ENCODE data around the gene ZBED1. TPM values are rescaled to one million over a fixed set of nuclear protein-coding genes. Genes with fewer than 3 reads are reported as not detected.
"Not testable (repeated sequence)": the region's sequence is repeated elsewhere in the genome, so short reads cannot be mapped to it uniquely, and the experiment has no call there.

ZBED1 gene
- total and polyA plus RNA-seq, 7 donors = 18.6 to 67.9 (median 37.6) TPM

GRCh38 chrX:2508648-2509335 lies 8.0 kb upstream of the ZBED1 start:
- Histone ChIP-seq H3K27me3 (ENCODE audit: insufficient read depth in 3 of 3, low read length in 2 of 3) (peaks cover 0 to 7% (median 0%) of the 10 kb centered on the region in 3 donors), H3K9me3 (no peaks in the 10 kb centered on the region), H3K27ac (no peak overlapping the region), H3K4me3 (no peak overlapping the region), H3K36me3 (ENCODE audit: insufficient read depth in 1 of 2, low read depth in 1 of 2) (no peaks in the 10 kb centered on the region), H3K4me1 (no peaks in the 10 kb centered on the region)
- WGBS, 3 donors = 59 to 67% (median 66%) methylated on average over 9 of the region's 9 CpGs
- DNase-seq = no peak
- no peak for ATAC-seq
- intact Hi-C loops (cut with DNase I) = no loop called here
- TF ChIP-seq CTCF (IDR thresholded peaks at IDR 0.05) = no peak

DNA sequence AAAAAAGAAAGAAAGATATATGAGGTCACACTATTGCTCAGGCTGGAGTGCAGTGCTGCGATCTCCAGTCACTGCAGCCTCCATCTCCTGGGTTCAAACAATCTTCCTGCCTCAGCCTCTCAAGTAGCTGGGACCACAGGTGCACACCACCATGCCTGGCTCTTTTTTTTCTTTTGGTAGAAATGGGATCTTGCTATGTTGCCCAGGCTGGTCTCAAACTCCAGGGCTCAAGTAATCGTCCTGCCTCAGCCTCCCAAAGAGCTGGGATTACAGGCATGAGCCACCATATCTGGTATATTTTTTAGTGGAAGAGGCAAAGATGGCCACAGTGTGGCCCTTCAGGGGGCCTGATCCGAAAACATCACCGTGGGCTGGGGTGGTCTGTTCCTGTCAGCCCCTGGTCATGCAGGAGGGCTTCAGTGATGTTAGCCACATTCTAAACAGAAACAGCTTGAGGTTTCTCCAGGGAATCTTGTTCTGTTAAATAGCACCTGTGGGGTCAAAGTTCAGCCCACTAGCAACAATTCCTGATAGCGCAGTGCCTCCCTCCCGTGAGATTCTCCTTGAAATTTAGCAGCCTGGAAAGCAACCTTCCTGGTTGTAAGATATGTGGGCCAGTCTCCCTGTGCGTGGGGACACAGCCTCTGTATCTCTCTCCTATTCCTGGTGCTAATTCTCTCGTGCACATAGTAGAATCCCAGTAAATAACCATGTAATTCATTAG lies 7.3 kb upstream of the ZBED1 start:
- H3K36me3 ChIP-seq (ENCODE audit: insufficient read depth in 1 of 2, low read depth in 1 of 2) = no peaks in the 10 kb centered on the region
- intact Hi-C loops (cut with DNase I) = no loop called here
- H3K4me1 ChIP-seq = no peaks in the 10 kb centered on the region
- ATAC-seq (no peak), DNase-seq (no peak)
- no peak for TF ChIP-seq CTCF (IDR thresholded peaks at IDR 0.05)
- no peaks in the 10 kb centered on the region for H3K9me3 ChIP-seq
- no peak overlapping the region for H3K27ac ChIP-seq
- 51 to 58% (median 54%) methylated on average over 8 of the region's 8 CpGs for WGBS, 3 donors
- no peak overlapping the region for H3K4me3 ChIP-seq
- peaks cover 0 to 7% (median 0%) of the 10 kb centered on the region in 3 donors for H3K27me3 ChIP-seq (ENCODE audit: insufficient read depth in 3 of 3, low read length in 2 of 3)

DNA sequence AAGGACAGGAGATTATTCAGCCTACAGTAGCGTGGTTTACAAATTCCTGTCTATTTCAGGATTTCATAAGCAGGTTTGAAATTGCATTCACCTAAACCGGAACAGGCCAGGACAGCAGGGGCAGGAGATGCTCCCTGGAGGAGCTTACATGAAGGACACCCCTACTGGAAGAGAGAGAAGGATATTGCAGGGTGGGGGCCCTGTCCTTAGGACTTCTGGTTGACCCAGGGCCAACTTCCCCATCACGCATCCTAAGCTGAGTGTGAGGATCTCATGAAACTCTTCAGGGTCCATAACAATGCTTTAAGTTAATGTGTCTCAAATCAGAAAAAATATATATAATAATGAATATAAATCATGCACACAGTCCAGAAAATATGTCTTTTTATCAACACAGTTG lies 6.4 kb upstream of the ZBED1 start:
- WGBS, 3 donors = 91 to 93% (median 93%) methylated on average over 3 of the region's 3 CpGs
- DNase-seq = no peak
- TF ChIP-seq CTCF (IDR thresholded peaks at IDR 0.05) = no peak
- Histone ChIP-seq H3K9me3 (no peaks in the 10 kb centered on the region), H3K4me1 (no peaks in the 10 kb centered on the region), H3K27ac (no peak overlapping the region), H3K27me3 (ENCODE audit: insufficient read depth in 3 of 3, low read length in 2 of 3) (peaks cover 0 to 7% (median 0%) of the 10 kb centered on the region in 3 donors), H3K36me3 (ENCODE audit: insufficient read depth in 1 of 2, low read depth in 1 of 2) (no peaks in the 10 kb centered on the region), H3K4me3 (no peak overlapping the region)
- intact Hi-C loops (cut with DNase I) = no loop called here
- ATAC-seq = no peak

DNA sequence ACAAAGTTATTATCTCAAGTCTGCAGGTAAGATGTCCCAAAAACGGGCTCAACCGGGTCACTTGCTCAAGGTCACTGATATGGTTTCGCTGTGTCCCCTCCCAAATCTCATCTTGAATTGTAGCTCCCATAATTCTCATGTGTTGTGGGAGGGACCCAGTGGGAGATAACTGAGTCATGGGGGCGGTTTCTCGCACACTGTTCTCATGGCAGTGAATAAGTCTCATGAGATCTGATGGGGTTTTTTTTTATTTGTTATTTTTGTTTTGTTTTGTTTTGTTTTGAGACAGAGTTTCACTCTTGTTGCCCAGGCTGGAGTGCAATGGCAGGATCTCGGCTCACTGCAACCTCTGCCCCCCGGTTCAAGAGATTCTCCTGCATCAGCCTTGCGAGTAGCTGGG lies 4.6 kb upstream of the ZBED1 start:
- ATAC-seq; H3K9me3 ChIP-seq; H3K36me3 ChIP-seq (ENCODE audit: insufficient read depth in 1 of 2, low read depth in 1 of 2); intact Hi-C loops (cut with DNase I); H3K27ac ChIP-seq; DNase-seq; H3K4me1 ChIP-seq; H3K27me3 ChIP-seq (ENCODE audit: insufficient read depth in 3 of 3, low read length in 2 of 3); H3K4me3 ChIP-seq: not testable (repeated sequence)
- WGBS, 3 donors = 85 to 88% (median 87%) methylated on average over 8 of the region's 8 CpGs

DNA sequence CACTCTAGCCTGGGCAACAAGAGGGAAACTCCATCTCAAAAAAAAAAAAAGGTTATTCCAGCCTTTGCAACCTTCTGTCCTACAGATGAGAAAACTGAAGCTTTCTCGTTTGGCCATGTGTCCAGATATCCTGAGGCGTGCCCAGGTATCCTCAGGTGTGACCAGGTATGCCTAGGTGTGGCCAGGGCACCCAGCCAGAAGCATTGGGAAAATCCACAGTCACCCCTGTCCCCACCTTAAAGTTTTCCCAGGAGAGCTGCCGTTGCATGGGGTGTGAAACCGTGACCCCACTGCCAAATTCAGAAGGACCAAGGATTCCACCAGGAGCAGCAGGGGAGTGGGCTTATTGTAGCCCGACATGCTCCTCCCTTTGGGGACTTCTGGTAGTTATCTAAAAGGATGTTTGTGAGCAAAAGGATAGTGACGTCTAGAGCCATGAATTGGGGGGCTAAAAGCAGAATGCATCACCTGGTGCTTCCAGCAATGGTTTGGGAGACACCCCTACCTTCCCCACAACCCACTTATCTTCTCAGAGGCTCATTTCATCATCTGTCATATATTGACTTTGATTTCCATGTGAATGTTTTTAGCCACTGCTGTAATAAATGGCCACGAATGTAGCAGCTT lies 4.0 kb upstream of the ZBED1 start:
- Histone ChIP-seq H3K27me3 (ENCODE audit: insufficient read depth in 3 of 3, low read length in 2 of 3) (peaks cover 0 to 7% (median 0%) of the 10 kb centered on the region in 3 donors), H3K36me3 (ENCODE audit: insufficient read depth in 1 of 2, low read depth in 1 of 2) (no peaks in the 10 kb centered on the region), H3K9me3 (no peaks in the 10 kb centered on the region), H3K4me1 (no peaks in the 10 kb centered on the region), H3K27ac (no peak overlapping the region), H3K4me3 (no peak overlapping the region)
- intact Hi-C loops (cut with DNase I) = loop anchor here in 1 of 2 donors (5.0 kb wide), 1 partner anchor 183 kb away; no protein-coding TSS in a partner anchor
- TF ChIP-seq CTCF (IDR thresholded peaks at IDR 0.05) = no peak
- DNase-seq = no peak
- 47 to 53% (median 52%) methylated on average over 7 of the region's 7 CpGs for WGBS, 3 donors
- ATAC-seq = no peak

Data from psoas muscle (tissue), 8 donors.